GM12872 (cell line): ENCODE measurements around the gene KITLG.

Experiments
- CTCF ChIP-seq: IDR thresholded peaks from 3 replicates; pipeline ENCODE4 v1.5.1; 2011; ENCODE audit warnings: low read depth, mild to moderate bottlenecking, low read length, moderate library complexity; ENCODE audit not compliant: insufficient read depth

KITLG gene

GRCh38 chr12:88585077-88585476 lies 4.8 kb upstream of the KITLG start:
- TF ChIP-seq CTCF = no peak

- TF ChIP-seq CTCF = no peak
These were observed 645 bp downstream of the KITLG start for GRCh38 chr12:88579601-88580050.

- TF ChIP-seq CTCF = no peak
These were observed 1.1 kb downstream of the KITLG start for GRCh38 chr12:88579161-88579517.

GRCh38 chr12:88578276-88579160 lies 1.8 kb downstream of the KITLG start:
- TF ChIP-seq CTCF = no peak

GRCh38 chr12:88577537-88577936 lies 2.7 kb downstream of the KITLG start:
- no peak for TF ChIP-seq CTCF

- no peak for TF ChIP-seq CTCF
These were observed 3.4 kb downstream of the KITLG start for GRCh38 chr12:88576866-88577265.

GRCh38 chr12:88575361-88575970 lies 4.8 kb downstream of the KITLG start:
- TF ChIP-seq CTCF = no peak
